AG04449 (cell line): ENCODE data around the gene IL24.

Experiments used
- CTCF ChIA-PET: fragments of 350-600 bp; formaldehyde crosslinking; extraction: SDS; loops from one replicate; lab custom pipeline; 2021; ENCODE audit warnings: antibody characterized with exemption; lab: Yijun Ruan, JAX
- POLR2A ChIA-PET: fragments of 400-600, 350-600 bp; formaldehyde crosslinking; extraction: SDS; loops from one replicate; lab custom pipeline; 2020; ENCODE audit warnings: antibody characterized with exemption, inconsistent platforms; lab: Yijun Ruan, JAX
- DNase-seq: peaks from one replicate; pipeline ENCODE4 v3.0.0-alpha.2; 2010; ENCODE audit warnings: low read depth, low spot score
- H3K4me3 ChIP-seq: 2 replicates; pipeline ENCODE4 v1.5.1; 2011; ENCODE audit warnings: low read depth, mild to moderate bottlenecking, control low read depth, low read length
- CTCF ChIP-seq: IDR thresholded peaks from one replicate; pipeline ENCODE4 v1.5.1; 2011; ENCODE audit warnings: mild to moderate bottlenecking, moderate library complexity, low read length, control low read depth, inconsistent platforms; ENCODE audit not compliant: insufficient read depth; ENCODE audit errors: missing control alignments

The IL24 gene

DNA sequence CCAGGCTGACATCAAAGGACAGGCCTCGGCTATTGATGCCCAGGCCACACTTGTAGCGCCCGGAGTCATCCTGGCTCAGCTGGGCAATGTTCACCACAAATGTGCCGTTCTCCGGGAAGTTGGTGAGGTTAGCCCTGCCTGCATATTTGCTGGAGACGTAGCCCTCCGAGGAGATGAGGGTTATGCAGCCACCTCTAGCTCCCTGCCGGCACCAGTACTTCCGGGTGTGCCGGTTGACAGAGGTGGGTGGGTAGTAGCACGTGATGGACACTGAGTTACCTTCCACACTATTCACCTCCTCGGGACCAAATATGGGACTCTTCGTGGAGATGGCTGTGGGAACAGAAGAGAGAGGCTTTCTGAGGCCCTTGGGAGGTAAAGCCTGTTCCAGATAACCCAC, 41.9 kb downstream of the IL24 start:
- CTCF ChIA-PET: interaction anchor here (0.9 to 1.3 kb wide), 4 partner anchors 27 to 122 kb away, joined by 3 to 7 read pairs (median 4); no protein-coding TSS in a partner anchor
- H3K4me3 ChIP-seq: no peak overlapping the region
- POLR2A ChIA-PET: no interaction called here
- no peak for TF ChIP-seq CTCF
- DNase-seq: no peak

- ChIA-PET POLR2A (no interaction called here), CTCF (interaction anchor here (0.6 to 1.1 kb wide), 3 partner anchors 8 to 123 kb away, joined by 3 read pairs; no protein-coding TSS in a partner anchor)
- no peak for TF ChIP-seq CTCF
- H3K4me3 ChIP-seq: no peak overlapping the region
- DNase-seq: no peak
These were observed 42.8 kb downstream of the IL24 start for GRCh38 chr1:206939841-206940587.

- H3K4me3 ChIP-seq: no peak overlapping the region
- DNase-seq: no peak
- TF ChIP-seq CTCF: no peak
- ChIA-PET CTCF (interaction anchor here (0.6 to 1.5 kb wide), 3 partner anchors 9 to 41 kb away, joined by 3 to 5 read pairs (median 3); no protein-coding TSS in a partner anchor), POLR2A (no interaction called here)
These were observed 43.3 kb downstream of the IL24 start for GRCh38 chr1:206940588-206940936.

DNA sequence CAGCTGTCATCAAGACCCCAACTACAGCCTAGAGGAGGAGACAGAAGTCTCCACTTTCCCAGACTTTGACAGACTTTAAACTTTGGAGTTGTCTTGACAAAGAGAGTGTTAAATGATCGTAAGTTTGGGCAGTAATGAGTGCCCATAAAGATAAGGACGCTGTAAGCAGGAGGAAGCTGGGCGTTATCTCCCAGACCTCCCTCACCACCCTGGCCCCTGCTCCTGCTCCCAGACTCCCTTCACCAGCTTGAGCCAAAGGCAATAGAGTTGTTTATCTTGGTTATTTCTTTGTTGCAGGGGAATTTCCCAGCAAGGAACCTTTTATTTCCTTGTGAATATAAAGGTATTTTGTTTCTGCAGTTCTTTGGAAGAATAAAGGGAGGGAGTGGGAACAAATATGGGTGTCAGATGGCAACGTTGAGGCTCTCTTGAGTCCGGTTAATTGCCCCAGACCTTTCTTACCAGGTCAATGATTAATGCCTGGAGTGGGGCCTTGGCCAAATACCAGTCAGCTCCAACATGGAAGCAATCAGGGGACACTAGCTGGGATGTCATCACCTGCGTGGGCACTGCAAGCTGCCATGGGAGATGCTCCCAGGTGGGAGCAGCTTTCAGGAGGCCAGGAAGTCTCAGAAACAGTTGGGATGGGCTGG, 44.6 kb downstream of the IL24 start:
- DNase-seq: no peak
- ChIA-PET CTCF (interaction anchor here (1.0 to 1.5 kb wide), 2 partner anchors 40 to 139 kb away, joined by 3 to 5 read pairs; no protein-coding TSS in a partner anchor), POLR2A (no interaction called here)
- no peak overlapping the region for H3K4me3 ChIP-seq
- no peak for TF ChIP-seq CTCF

GRCh38 chr1:206944703-206945102, 47.5 kb downstream of the IL24 start:
- DNase-seq: no peak
- H3K4me3 ChIP-seq: no peak overlapping the region
- POLR2A ChIA-PET: no interaction called here
- TF ChIP-seq CTCF: no peak
- CTCF ChIA-PET: interaction anchor here (1.3 to 4.9 kb wide), 3 partner anchors 9 to 33 kb away, joined by 3 to 22 read pairs (median 8); no protein-coding TSS in a partner anchor

GRCh38 chr1:206945779-206946178, 48.5 kb downstream of the IL24 start:
- POLR2A ChIA-PET: no interaction called here

More at GRCh38 chr1:206945779-206946178, 48.5 kb downstream of the IL24 start:
- CTCF ChIA-PET: interaction anchor here (1.1 to 4.9 kb wide), 7 partner anchors 10 to 37 kb away, joined by 3 to 22 read pairs (median 4); no protein-coding TSS in a partner anchor
- no peak for TF ChIP-seq CTCF
- no peak for DNase-seq
- no peak overlapping the region for H3K4me3 ChIP-seq
